ENCODE results near the gene C1orf21. TPM values are rescaled to one million over a fixed set of nuclear protein-coding genes. Genes with fewer than 3 reads are reported as not detected.

The C1orf21 gene
- total and polyA plus RNA-seq, 2 donors (not counting 3 experiments of a cell fraction or from before 2014, with no cell fraction given), result 0.79 to 8.5 TPM

DNA sequence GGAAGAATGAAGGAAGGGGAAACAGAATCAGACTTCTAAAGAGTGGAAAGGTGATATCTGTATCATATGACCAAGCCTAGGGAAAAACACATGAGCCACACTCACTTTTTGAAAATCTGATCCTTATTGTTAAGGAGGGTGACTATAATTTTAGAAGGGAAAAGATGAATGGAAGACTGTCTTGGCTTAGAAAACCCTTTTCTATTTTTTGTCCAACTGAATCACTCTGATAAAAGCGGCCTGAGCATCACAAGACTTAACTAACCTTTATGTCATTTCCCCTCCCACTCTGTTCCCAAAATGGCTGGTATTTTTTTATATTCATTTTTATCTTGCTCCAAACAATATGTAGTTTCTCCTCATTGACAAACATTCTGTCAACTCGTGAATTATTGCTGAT, 169.8 kb downstream of the C1orf21 start:
- Histone ChIP-seq H3K4me3 (replicated peaks in 1 of 3; ENCODE audit: insufficient read depth in 1 of 3, low read depth in 1 of 3, low read length in 3 of 3) (no peak overlapping the region), H3K9ac (replicated peaks; ENCODE audit: extremely low read depth, insufficient read depth, low read length) (no peak overlapping the region), H3K27ac (ENCODE audit: insufficient read depth, low read depth, low read length) (no peak overlapping the region), H3K79me2 (ENCODE audit: control insufficient read depth, insufficient read depth, low read length) (no peaks in the 10 kb centered on the region), H2AFZ (ENCODE audit: low read depth, low read length) (no peak overlapping the region), H3K4me1 (ENCODE audit: control insufficient read depth, extremely low read depth, insufficient read depth, low read length) (no peaks in the 10 kb centered on the region), H3K27me3 (ENCODE audit: control insufficient read depth in 2 of 2, insufficient read depth in 2 of 2, low read length in 2 of 2) (no peaks in the 10 kb centered on the region), H4K20me1 (replicated peaks; ENCODE audit: control insufficient read depth, extremely low read depth, insufficient read depth, low read length) (no peaks in the 10 kb centered on the region), H3K9me3 (replicated peaks; ENCODE audit: control insufficient read depth, insufficient read depth, low read length) (no peaks in the 10 kb centered on the region), H3K9me1 (replicated peaks; ENCODE audit: control insufficient read depth, extremely low read depth, insufficient read depth, low read length) (no peaks in the 10 kb centered on the region), H3K36me3 (ENCODE audit: control insufficient read depth in 2 of 2, extremely low read depth in 1 of 2, insufficient read depth in 2 of 2, low read length in 2 of 2) (no peaks in the 10 kb centered on the region), H3K4me2 (ENCODE audit: insufficient read depth, low read length) (no peak overlapping the region)
- intact Hi-C loops (cut with micrococcal nuclease), result loop anchor here (10.0 kb wide), 1 partner anchor 572 kb away; no protein-coding TSS in a partner anchor
- TF ChIP-seq, protein P1, sequence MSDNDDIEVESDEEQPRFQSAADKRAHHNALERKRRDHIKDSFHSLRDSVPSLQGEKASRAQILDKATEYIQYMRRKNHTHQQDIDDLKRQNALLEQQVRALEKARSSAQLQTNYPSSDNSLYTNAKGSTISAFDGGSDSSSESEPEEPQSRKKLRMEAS (IDR thresholded peaks at IDR 0.05; ENCODE audit: insufficient read depth, insufficient read length), result no peak
- TF ChIP-seq FOS (IDR thresholded peaks at IDR 0.05; ENCODE audit: borderline replicate concordance, insufficient read depth, low read length), result no peak
- TF ChIP-seq, protein P2, sequence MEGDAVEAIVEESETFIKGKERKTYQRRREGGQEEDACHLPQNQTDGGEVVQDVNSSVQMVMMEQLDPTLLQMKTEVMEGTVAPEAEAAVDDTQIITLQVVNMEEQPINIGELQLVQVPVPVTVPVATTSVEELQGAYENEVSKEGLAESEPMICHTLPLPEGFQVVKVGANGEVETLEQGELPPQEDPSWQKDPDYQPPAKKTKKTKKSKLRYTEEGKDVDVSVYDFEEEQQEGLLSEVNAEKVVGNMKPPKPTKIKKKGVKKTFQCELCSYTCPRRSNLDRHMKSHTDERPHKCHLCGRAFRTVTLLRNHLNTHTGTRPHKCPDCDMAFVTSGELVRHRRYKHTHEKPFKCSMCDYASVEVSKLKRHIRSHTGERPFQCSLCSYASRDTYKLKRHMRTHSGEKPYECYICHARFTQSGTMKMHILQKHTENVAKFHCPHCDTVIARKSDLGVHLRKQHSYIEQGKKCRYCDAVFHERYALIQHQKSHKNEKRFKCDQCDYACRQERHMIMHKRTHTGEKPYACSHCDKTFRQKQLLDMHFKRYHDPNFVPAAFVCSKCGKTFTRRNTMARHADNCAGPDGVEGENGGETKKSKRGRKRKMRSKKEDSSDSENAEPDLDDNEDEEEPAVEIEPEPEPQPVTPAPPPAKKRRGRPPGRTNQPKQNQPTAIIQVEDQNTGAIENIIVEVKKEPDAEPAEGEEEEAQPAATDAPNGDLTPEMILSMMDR (IDR thresholded peaks at IDR 0.05; ENCODE audit: extremely low read depth in 1 of 2, insufficient read depth in 1 of 2, low read depth in 1 of 2, low read length in 2 of 2), result no peak
- no peak for TF ChIP-seq EZH2 (IDR thresholded peaks at IDR 0.05; ENCODE audit: borderline replicate concordance, low read depth, low read length, severe bottlenecking)
- no peak for TF ChIP-seq MYC (IDR thresholded peaks at IDR 0.05; ENCODE audit: low read depth, low read length)
- no peak for TF ChIP-seq POLR2AphosphoS5 (IDR thresholded peaks at IDR 0.05; ENCODE audit: insufficient read depth, low read depth, low read length)
- no peak for TF ChIP-seq JUN (IDR thresholded peaks at IDR 0.05; ENCODE audit: borderline replicate concordance, insufficient read depth, insufficient read length, low read depth)
- FAIRE-seq, result no peak
- ChIA-PET POLR2A (no interaction called here), CTCF (interaction anchor here (1.1 kb wide), 1 partner anchor 136 kb away, joined by 3 read pairs; no protein-coding TSS in a partner anchor)
- dilution Hi-C loops (cut with MboI; ENCODE audit: extremely low pct_ligation_motif_present, low sequenced_read_pairs), result no loop called here
- no peak for DNase-seq (ENCODE audit: low read depth, low spot score)
- no TSS peak for BruUV-seq (replicated peaks)
